Measurements from ENCODE around the gene ETV7. TPM values are rescaled to one million over a fixed set of nuclear protein-coding genes. Genes with fewer than 3 reads are reported as not detected.

The ETV7 gene
- total and polyA plus RNA-seq, 2 of the 13 experiments (the other 11 are each of a cell fraction or from before 2014, with no cell fraction given) = not detected

DNA sequence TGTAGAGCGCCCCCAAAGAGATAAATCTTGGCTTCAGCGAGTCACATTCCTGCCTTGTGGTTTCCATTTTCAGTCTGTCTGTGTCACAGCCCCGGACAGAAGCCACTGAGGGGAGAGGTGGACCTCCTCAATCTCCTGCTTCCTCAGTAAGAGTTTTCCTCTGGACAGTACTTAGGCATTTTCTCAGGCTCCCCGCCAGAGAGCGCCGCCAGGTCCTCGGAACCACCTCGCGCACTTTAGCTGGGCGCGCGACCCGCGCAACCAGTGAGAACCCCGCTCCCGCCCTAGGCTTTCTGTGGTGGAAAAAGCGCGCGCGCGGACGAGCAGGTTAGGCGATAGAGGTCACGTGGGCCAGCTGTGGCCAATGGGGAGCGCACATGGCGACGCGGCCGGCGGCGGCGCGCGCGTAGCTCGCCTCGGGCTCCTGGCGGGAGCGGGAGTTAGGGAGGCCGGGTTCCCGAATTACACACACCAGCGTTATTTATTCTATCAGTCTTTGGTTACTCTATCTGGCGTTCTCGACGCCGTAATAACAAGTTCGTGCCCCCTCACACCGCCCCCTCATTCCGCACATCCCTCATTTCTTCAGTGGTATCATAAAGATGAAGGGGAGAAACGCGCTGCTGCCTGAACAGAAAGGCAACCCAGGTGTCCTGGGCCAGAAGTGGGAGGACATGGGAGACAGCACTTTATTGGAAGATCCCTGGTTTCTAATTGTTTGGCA is 35.8 kb upstream of the ETV7 start (continued):
- TF ChIP-seq MIXL1 (CRISPR knock-in tag; IDR thresholded peaks at IDR 0.05) (0 out of 2 replicates have a peak, but pooled peaks have one; percentile 29), HIVEP1 (CRISPR knock-in tag; IDR thresholded peaks at IDR 0.05) (peak; percentile 87; the same call in 1 of the 2 replicates), ZNF331 (CRISPR knock-in tag; IDR thresholded peaks at IDR 0.05) (peak; percentile 81; the same call in 1 of the 2 replicates), CHD2 (IDR thresholded peaks at IDR 0.05; ENCODE audit: low read depth, low read length) (no peak), HMG20B (CRISPR knock-in tag; conservative IDR thresholded peaks at IDR 0.05) (0 out of 2 replicates have a peak, but pooled peaks have one; percentile 26), ZNF652 (CRISPR knock-in tag; IDR thresholded peaks at IDR 0.05; ENCODE audit: borderline replicate concordance, low read depth) (peak; percentile 30; the same call in 1 of the 2 replicates), U2AF1 (optimal IDR thresholded peaks at IDR 0.05; ENCODE audit: low read depth, low read length) (peak; percentile 76), CCDC6 (CRISPR knock-in tag; IDR thresholded peaks at IDR 0.05) (peak; percentile 74), ZNF891 (CRISPR knock-in tag; IDR thresholded peaks at IDR 0.05) (peak; percentile 89; the same call in 1 of the 2 replicates), ZNF292 (CRISPR knock-in tag; IDR thresholded peaks at IDR 0.05; ENCODE audit: borderline replicate concordance, low read depth) (no peak), ZNF776 (CRISPR knock-in tag; IDR thresholded peaks at IDR 0.05) (0 out of 2 replicates have a peak, but pooled peaks have one; percentile 87), ZMYM3 (CRISPR knock-in tag; IDR thresholded peaks at IDR 0.05) (peak; percentile 47; the same call in 1 of the 2 replicates), KDM5B (CRISPR knock-in tag; IDR thresholded peaks at IDR 0.05; ENCODE audit: borderline replicate concordance) (peak; percentile 90), NAIF1 (CRISPR knock-in tag; IDR thresholded peaks at IDR 0.05; ENCODE audit: borderline replicate concordance) (peak; percentile 92), SP2 (CRISPR knock-in tag; IDR thresholded peaks at IDR 0.05) (no peak), GATAD2A (CRISPR knock-in tag; IDR thresholded peaks at IDR 0.05) (peak; percentile 83)
- TF ChIP-seq, protein P1, sequence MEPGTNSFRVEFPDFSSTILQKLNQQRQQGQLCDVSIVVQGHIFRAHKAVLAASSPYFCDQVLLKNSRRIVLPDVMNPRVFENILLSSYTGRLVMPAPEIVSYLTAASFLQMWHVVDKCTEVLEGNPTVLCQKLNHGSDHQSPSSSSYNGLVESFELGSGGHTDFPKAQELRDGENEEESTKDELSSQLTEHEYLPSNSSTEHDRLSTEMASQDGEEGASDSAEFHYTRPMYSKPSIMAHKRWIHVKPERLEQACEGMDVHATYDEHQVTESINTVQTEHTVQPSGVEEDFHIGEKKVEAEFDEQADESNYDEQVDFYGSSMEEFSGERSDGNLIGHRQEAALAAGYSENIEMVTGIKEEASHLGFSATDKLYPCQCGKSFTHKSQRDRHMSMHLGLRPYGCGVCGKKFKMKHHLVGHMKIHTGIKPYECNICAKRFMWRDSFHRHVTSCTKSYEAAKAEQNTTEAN (CRISPR knock-in tag; conservative IDR thresholded peaks at IDR 0.05) = 0 out of 2 replicates have a peak, but pooled peaks have one; percentile 27
- TF ChIP-seq, protein P2, sequence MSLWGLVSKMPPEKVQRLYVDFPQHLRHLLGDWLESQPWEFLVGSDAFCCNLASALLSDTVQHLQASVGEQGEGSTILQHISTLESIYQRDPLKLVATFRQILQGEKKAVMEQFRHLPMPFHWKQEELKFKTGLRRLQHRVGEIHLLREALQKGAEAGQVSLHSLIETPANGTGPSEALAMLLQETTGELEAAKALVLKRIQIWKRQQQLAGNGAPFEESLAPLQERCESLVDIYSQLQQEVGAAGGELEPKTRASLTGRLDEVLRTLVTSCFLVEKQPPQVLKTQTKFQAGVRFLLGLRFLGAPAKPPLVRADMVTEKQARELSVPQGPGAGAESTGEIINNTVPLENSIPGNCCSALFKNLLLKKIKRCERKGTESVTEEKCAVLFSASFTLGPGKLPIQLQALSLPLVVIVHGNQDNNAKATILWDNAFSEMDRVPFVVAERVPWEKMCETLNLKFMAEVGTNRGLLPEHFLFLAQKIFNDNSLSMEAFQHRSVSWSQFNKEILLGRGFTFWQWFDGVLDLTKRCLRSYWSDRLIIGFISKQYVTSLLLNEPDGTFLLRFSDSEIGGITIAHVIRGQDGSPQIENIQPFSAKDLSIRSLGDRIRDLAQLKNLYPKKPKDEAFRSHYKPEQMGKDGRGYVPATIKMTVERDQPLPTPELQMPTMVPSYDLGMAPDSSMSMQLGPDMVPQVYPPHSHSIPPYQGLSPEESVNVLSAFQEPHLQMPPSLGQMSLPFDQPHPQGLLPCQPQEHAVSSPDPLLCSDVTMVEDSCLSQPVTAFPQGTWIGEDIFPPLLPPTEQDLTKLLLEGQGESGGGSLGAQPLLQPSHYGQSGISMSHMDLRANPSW (CRISPR knock-in tag; IDR thresholded peaks at IDR 0.05; ENCODE audit: borderline replicate concordance) = peak; percentile 14; the same call in 1 of the 2 replicates
- TF ChIP-seq, protein P3, sequence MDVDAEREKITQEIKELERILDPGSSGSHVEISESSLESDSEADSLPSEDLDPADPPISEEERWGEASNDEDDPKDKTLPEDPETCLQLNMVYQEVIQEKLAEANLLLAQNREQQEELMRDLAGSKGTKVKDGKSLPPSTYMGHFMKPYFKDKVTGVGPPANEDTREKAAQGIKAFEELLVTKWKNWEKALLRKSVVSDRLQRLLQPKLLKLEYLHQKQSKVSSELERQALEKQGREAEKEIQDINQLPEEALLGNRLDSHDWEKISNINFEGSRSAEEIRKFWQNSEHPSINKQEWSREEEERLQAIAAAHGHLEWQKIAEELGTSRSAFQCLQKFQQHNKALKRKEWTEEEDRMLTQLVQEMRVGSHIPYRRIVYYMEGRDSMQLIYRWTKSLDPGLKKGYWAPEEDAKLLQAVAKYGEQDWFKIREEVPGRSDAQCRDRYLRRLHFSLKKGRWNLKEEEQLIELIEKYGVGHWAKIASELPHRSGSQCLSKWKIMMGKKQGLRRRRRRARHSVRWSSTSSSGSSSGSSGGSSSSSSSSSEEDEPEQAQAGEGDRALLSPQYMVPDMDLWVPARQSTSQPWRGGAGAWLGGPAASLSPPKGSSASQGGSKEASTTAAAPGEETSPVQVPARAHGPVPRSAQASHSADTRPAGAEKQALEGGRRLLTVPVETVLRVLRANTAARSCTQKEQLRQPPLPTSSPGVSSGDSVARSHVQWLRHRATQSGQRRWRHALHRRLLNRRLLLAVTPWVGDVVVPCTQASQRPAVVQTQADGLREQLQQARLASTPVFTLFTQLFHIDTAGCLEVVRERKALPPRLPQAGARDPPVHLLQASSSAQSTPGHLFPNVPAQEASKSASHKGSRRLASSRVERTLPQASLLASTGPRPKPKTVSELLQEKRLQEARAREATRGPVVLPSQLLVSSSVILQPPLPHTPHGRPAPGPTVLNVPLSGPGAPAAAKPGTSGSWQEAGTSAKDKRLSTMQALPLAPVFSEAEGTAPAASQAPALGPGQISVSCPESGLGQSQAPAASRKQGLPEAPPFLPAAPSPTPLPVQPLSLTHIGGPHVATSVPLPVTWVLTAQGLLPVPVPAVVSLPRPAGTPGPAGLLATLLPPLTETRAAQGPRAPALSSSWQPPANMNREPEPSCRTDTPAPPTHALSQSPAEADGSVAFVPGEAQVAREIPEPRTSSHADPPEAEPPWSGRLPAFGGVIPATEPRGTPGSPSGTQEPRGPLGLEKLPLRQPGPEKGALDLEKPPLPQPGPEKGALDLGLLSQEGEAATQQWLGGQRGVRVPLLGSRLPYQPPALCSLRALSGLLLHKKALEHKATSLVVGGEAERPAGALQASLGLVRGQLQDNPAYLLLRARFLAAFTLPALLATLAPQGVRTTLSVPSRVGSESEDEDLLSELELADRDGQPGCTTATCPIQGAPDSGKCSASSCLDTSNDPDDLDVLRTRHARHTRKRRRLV (CRISPR knock-in tag; IDR thresholded peaks at IDR 0.05) = peak; percentile 87
- TF ChIP-seq, protein P4, sequence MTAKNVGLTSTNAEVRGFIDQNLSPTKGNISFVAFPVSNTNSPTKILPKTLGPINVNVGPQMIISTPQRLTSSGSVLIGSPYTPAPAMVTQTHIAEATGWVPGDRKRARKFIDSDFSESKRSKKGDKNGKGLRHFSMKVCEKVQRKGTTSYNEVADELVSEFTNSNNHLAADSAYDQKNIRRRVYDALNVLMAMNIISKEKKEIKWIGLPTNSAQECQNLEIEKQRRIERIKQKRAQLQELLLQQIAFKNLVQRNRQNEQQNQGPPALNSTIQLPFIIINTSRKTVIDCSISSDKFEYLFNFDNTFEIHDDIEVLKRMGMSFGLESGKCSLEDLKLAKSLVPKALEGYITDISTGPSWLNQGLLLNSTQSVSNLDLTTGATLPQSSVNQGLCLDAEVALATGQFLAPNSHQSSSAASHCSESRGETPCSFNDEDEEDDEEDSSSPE (CRISPR knock-in tag; IDR thresholded peaks at IDR 0.05) = peak; percentile 99
